Nephron (organoid): Measurements from ENCODE around the gene ZNF727.
"Not testable (repeated sequence)": the region's sequence is repeated elsewhere in the genome, so short reads cannot be mapped to it uniquely, and the experiment has no call there.

Experiments used
- H3K27ac Mint-ChIP-seq, 3 experiments: 2 replicates each; pipeline ENCODE4 v1.8.0; 2020; ENCODE audit warnings: mixed read lengths in 3 of 3, mild to moderate bottlenecking in 2 of 3, moderate library complexity in 1 of 3
- H3K27me3 Mint-ChIP-seq: 2 replicates; pipeline ENCODE4 v1.8.0; 2021; ENCODE audit warnings: low read depth, mild to moderate bottlenecking, moderate library complexity, mixed read lengths
- H3K36me3 Mint-ChIP-seq: 2 replicates; pipeline ENCODE4 v1.8.0; 2020; ENCODE audit warnings: low read depth, mixed read lengths
- H3K4me1 Mint-ChIP-seq: 2 replicates; pipeline ENCODE4 v1.8.0; 2020; ENCODE audit warnings: mixed read lengths
- H3K4me3 Mint-ChIP-seq, 3 experiments: 2 replicates each; pipeline ENCODE4 v1.8.0; 2020; ENCODE audit warnings: mild to moderate bottlenecking in 3 of 3, mixed read lengths in 3 of 3, moderate library complexity in 2 of 3
- H3K9me3 Mint-ChIP-seq: 2 replicates; pipeline ENCODE4 v1.8.0; 2020; ENCODE audit warnings: mixed read lengths
- CTCF ChIP-seq, 3 experiments: fragments of 200-600 bp; sonication (generic); IDR thresholded peaks; one replicate each; pipeline ENCODE4 v1.5.0; 2021; ENCODE audit warnings: antibody characterized with exemption in 3 of 3; ENCODE audit not compliant: unreplicated experiment in 3 of 3

The ZNF727 gene

DNA sequence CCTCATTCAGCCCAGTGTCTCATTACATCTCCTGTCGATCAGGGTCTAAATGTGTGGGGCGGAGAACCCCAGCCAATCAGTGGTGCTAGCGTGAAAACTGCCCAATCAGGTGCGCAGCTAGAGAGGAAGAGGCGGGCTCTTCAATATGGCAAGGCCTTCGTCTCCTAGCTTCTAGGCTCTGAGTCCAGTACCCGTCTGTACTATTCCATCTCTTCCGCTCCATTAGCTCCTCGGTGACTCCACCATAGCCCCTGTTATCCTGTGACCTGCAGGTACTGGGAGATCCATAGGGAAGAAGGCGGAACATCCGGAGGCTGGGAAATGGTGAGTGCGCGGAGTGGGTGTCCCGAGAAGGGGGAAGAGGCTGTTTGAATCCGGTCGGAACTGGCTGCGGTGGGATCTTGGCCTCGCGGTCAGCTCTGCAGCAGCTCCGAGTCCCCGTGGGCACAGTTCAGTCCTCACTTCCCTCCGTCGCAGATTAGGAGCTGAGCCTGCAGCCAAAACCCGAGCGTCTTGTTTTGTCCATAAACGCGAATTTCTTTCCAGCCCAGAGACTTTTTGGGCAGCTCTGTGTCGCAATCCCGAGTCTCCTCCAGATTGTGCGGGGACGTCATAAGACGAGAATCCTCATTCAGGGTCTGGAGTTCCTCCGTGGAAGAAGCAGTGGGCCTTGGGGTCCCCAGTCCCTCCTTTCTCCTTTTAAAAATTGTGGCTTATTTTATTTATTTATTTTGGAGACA is at the start of gene ZNF727:
ZNF727 (plus strand) TSS at position 134 of the 740 bp plus-strand sequence; CDS start at position 322, 188 bp downstream.
- Mint-ChIP-seq H3K9me3 (peaks cover 56% of the 10 kb centered on the region), H3K27me3 (no peaks in the 10 kb centered on the region), H3K27ac (no peak within 1 kb of the TSS), H3K4me3 (no peak within 1 kb of the TSS), H3K36me3 (no peaks in the 10 kb centered on the region), H3K4me1 (no peaks in the 10 kb centered on the region)
- TF ChIP-seq CTCF (IDR thresholded peaks at IDR 0.05; ENCODE audit: unreplicated experiment in 3 of 3), result no peak

DNA sequence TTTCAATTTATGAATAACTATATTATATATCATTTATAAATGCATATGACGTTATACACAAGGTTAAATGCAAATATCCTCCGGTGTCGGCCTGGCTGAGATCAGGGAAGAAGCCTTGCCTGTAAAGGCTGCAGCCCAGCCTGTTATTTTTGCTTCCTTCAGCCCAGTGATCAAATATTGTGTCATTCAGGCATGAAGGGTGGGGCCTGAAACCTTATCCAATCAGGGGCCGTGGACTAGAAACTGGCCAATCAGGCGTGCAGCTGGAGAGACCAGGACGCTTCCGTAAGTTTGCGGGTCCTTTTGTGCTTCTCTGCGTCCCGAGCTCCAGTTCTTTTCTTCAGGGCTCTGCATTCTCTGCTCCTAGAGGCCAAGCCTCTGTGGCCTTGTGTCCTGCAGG is 46.7 kb upstream of the ZNF727 start, which contains the start of gene ZNF722:
ZNF722 (plus strand) TSS at position 301 of the 400 bp plus-strand sequence. CDS start 113 bp downstream, outside the sequence.
- H3K4me1 Mint-ChIP-seq, result no peaks in the 10 kb centered on the region
- TF ChIP-seq CTCF (IDR thresholded peaks at IDR 0.05; ENCODE audit: unreplicated experiment in 3 of 3), result no peak
- no peak within 1 kb of the TSS for H3K4me3 Mint-ChIP-seq
- H3K27ac Mint-ChIP-seq, result no peak within 1 kb of the TSS
- H3K27me3 Mint-ChIP-seq, result no peaks in the 10 kb centered on the region
- H3K9me3 Mint-ChIP-seq, result peaks cover 26% of the 10 kb centered on the region
- H3K36me3 Mint-ChIP-seq, result peaks cover 3% of the 10 kb centered on the region

GRCh38 chr7:64015496-64015895 is 29.7 kb upstream of the ZNF727 start:
- not testable (repeated sequence) for H3K4me3 Mint-ChIP-seq, H3K36me3 Mint-ChIP-seq, H3K4me1 Mint-ChIP-seq, H3K27me3 Mint-ChIP-seq, H3K27ac Mint-ChIP-seq
- H3K9me3 Mint-ChIP-seq, result peaks cover 44% of the 10 kb centered on the region

DNA sequence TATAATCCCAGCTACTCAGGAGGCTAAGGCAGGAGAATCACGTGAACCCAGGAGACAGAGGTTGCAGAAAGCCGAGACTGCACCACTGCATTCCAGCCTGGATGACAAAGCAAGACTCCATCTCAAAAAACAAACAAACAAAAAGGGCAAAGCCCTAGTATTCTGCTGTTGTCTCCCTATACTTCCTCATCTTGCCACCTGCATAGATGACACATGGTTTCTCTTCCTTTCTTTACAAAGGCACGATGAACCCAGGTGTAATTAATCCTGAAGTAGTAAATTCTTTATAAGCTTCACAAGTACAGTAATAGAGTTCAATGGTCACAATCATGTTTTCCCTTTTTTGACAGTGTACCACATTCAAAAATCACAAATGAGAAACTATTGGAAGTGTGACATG is 9.8 kb upstream of the ZNF727 start:
- H3K27me3 Mint-ChIP-seq, result no peaks in the 10 kb centered on the region
- TF ChIP-seq CTCF (IDR thresholded peaks at IDR 0.05; ENCODE audit: unreplicated experiment in 3 of 3), result no peak
- peaks cover 64% of the 10 kb centered on the region for H3K9me3 Mint-ChIP-seq
- no peaks in the 10 kb centered on the region for H3K36me3 Mint-ChIP-seq
- H3K27ac Mint-ChIP-seq, result no peak overlapping the region
- no peaks in the 10 kb centered on the region for H3K4me1 Mint-ChIP-seq
- no peak overlapping the region for H3K4me3 Mint-ChIP-seq

DNA sequence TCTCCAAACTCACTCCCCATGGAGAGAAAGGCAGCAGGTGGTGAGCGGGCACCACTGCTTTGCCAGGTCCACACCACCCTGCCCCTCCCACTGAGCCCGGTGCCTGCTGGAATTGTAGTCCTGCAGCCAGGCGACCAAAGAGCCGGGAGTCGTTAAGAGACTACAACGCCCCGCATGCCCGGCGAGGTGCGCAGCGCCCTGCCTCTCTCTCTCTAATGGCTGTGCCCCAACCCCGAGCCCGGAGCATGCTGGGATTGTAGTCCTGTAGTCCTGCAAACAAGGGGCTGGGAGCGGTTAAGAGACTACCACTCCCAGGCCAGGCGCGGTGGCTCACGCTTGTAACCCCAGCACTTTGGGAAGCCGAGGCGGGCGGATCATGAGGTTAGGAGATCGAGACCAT is 8.1 kb upstream of the ZNF727 start:
- TF ChIP-seq CTCF (IDR thresholded peaks at IDR 0.05; ENCODE audit: unreplicated experiment in 3 of 3), result no peak
- Mint-ChIP-seq H3K36me3 (no peaks in the 10 kb centered on the region), H3K27me3 (no peaks in the 10 kb centered on the region)

GRCh38 chr7:64046041-64046389 is 781 bp downstream of the ZNF727 start:
- no peaks in the 10 kb centered on the region for H3K4me1 Mint-ChIP-seq
- no peaks in the 10 kb centered on the region for H3K27me3 Mint-ChIP-seq
- H3K36me3 Mint-ChIP-seq, result no peaks in the 10 kb centered on the region
- peaks cover 55% of the 10 kb centered on the region for H3K9me3 Mint-ChIP-seq
- no peak overlapping the region for H3K4me3 Mint-ChIP-seq
- H3K27ac Mint-ChIP-seq, result no peak overlapping the region
- TF ChIP-seq CTCF (IDR thresholded peaks at IDR 0.05; ENCODE audit: unreplicated experiment in 3 of 3), result no peak

More for the DNA sequence above, 8.1 kb upstream of the ZNF727 start:
- peaks cover 61% of the 10 kb centered on the region for H3K9me3 Mint-ChIP-seq
- no peak overlapping the region for H3K27ac Mint-ChIP-seq
- H3K4me3 Mint-ChIP-seq, result no peak overlapping the region
- H3K4me1 Mint-ChIP-seq, result no peaks in the 10 kb centered on the region

DNA sequence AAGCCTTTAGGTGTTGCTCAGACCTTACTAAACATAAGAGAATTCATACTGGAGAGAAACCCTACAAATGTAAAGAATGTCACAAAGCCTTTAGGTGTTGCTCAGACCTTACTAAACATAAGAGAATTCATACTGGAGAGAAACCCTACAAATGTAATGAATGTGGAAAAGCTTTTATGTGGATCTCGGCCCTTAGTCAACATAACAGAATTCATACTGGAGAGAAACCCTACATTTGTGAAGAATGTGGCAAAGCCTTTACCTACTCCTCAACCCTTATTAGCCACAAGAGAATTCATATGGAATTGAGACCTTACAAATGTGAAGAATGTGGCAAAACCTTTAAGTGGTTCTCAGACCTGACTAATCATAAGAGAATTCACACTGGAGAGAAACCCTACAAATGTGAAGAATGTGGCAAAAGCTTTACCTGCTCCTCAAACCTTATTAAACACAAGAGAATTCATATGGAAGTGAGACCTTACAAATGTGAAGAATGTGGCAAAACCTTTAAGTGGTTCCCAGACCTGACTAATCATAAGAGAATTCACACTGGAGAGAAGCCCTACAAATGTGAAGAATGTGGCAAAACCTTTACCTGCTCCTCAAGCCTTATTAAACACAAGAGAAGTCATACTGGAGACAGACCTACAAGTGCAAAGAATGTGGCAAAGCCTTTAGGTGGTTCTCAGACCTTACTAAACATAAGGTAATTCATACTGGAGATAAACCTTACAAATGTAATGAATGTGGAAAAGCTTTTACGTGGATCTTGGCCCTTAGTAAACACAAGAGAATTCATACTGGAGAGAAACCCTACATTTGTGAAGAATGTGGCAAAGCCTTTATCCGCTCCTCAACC is 32.8 kb downstream of the ZNF727 start:
- H3K27ac Mint-ChIP-seq, H3K36me3 Mint-ChIP-seq, H3K4me1 Mint-ChIP-seq, H3K4me3 Mint-ChIP-seq, H3K27me3 Mint-ChIP-seq: not testable (repeated sequence)
- peaks cover 78% of the 10 kb centered on the region for H3K9me3 Mint-ChIP-seq
